Hematopoietic multipotent progenitor cell treated with erythropoietin and hydrocortisone succinate and interleukin-3 and kit ligand, for 4 days (in vitro differentiated cells): ENCODE data around the gene FBXL2.
"Not testable (repeated sequence)": the region's sequence is repeated elsewhere in the genome, so short reads cannot be mapped to it uniquely, and the experiment has no call there.

Source experiments
- DNase-seq: peaks from one replicate; pipeline ENCODE4 v3.0.0-alpha.2; 2015

The FBXL2 gene

DNA sequence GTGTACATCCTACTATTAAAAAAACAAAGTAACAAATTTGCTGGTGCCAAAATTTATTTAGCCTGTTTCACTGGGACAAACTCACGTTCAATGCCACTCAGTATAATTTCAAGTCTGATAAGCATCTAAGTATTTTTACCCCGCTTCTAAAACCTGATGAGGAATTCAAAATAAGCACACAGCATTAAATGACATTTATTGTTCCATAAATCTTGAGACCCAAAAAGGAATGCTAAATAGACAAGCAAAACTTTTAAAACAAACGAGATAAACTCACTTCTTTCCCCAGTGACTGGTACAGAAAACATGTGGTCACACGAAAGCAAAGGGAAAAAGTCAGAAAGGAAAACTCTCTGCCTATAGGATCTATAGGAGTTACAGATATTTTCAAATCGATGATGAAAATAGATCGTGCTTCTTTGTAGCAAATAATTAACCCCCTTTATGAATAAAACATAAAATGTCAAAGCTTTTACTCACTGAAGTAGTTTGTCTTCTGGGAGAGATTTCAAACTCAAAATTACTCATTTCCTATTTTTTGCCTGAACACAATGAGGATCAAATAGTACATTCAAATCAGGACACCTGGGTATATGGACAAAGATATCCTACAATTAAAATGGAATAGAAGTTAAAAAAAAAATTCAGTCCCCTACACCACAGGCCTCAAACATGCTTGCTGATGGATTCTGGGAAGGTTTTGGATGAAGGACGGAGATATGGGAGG lies 111.3 kb downstream of the FBXL2 start:
- DNase-seq, result no peak

DNA sequence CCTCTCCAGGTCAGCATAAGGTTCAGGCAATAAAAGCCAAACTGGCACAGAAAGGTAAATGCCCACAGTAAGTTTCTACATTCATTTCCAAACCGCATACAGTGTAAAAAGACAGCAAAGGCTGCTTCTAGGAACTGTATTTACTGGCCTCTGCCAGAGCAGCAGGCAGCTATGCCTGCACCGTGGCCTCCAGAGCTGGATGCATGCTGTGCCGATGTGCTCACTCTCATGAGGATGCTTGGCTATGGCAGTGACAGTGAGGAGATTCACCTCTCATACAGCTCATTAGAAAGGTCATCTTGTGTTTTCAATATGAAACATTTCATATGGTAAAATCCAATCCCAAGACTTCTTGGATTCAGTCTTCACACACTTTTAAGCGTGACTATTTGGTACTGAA lies 112.7 kb downstream of the FBXL2 start:
- DNase-seq, result no peak

DNA sequence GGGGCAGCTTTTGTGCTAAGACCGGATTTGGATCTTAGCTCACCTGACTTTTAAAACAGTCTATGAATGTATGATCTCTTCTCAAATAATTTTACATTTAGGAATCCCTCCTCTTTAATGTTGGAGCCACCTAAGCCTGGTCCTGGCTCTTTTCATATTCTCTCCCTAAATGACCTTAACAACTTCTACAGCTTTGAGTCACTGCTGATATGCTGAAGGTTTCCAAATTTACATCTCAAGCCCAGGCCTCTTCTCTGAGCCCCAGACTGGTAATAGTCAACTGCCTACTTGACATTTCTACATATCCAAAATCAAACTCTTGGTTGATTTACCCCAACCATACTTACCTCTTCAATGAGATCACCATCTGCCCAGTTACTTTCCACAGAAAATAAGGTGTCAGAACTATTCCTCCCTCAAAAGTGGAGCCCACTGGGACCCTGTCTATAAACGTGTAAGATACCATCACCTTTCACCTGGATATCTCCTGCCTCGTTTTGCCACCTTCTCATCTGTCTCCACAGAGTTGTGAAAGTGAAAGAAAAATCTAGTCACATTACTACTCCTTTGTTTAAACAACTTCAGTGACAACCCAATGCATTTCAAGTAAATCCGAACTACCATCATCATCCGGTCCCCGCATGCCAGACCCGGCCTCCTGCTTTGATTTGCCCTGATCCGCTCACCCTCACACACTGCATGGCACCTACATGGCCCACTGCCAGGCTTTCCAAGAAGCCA lies 114.2 kb downstream of the FBXL2 start:
- no peak for DNase-seq

DNA sequence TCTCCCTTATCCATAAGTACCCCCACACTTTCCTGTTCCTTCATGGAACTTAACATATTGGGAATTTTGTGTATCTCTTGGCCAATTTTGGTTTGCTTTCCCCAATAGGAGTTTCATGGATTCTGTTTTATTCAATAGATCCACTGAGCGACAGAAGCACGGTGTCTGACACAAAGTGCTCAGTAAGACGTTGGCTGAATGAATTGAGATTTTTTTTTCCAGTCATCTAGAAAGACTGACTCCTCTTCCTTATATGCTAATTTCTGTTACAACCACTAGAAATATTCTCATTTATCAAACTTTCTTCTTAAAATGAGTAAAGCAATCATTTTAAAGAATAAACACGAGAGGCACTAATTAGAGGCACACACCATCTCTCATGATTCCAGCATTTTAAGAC lies 114.9 kb downstream of the FBXL2 start:
- no peak for DNase-seq

DNA sequence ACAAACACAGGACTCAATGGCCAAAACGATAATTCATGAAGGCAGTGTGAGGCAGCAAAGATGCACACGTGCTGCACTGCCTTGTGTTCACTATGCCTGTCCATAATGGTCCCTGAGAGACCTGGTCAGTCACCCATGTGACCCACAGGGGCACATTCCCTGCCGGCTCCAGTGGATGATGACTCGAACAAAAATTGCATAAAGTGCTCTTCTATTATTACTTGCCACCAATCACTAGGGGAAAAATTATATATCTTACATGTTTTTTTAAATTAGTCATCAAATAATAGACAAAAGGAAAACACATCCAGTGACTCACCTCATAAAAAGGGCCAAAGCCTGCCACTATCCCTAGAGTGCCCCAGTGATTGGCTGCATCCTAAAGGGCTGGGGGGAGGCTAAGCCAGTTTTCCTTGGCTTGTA lies 115.5 kb downstream of the FBXL2 start:
- no peak for DNase-seq

DNA sequence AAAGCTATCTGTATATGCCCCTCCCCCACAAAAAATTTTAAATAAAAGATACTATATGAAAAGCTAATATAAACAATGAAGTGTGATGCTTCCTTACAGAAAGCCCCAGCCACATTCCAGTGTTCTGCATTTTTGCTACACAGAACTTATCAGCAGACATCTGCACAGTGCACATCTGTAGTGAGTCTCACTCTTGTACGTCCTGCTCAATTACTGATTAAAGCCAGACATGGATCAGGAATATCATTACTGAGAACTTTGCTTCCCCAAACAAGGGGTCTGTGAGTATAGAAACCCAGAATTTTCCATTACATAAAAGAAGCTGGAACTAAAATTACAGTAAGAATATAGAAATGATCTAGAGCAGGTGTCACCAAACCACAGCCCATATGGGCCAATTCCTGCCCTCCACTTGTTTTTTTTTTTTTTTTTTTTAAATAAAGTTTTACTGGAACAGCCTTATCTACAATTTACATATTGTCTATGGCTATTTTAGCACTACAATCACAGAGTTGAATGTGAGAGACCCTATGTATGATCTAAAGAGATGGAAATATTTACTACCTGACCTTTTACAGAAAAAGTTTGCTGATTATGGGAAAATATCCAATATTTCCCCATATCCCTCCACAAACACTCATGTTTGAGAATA lies 117.3 kb downstream of the FBXL2 start:
- DNase-seq, result peak; percentile 17

DNA sequence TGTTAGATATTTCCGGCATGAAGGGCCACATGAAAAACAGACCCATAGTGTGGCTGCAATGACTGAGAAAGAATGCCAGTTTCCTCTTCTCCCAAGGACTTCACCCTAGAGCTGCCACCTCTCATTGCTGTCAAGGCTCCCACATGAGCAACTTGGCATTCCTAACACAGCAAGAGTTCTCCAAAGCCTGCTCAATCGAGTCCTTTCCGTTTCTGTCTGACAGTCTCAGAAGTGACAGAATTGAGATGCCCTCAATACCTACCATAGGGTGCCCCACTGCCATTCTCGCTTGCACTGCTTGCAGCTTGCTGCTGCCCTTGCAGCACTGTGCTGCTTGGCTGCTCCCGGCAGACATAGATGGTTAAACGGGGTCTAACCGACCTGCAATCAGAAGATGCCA lies 118.7 kb downstream of the FBXL2 start:
- no peak for DNase-seq

DNA sequence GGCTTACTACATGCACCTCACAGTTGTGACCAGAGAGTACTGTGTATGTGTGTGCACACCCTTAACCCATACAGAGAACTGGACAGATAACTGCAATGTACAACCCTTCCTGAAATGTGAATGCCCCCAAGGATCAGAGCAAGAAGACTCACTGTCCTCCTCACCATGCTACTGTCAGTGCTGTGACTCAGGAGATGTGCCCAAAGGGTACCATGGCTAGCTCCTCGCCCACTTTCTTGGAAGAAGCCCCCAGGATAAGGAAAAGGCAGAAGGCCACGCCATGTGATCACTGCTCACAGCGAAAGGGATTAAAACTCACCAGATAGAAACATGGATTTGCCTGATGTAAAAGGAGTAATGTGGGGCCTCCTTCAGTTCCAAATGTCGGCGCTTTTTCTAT lies 121.2 kb downstream of the FBXL2 start:
- DNase-seq, result no peak

DNA sequence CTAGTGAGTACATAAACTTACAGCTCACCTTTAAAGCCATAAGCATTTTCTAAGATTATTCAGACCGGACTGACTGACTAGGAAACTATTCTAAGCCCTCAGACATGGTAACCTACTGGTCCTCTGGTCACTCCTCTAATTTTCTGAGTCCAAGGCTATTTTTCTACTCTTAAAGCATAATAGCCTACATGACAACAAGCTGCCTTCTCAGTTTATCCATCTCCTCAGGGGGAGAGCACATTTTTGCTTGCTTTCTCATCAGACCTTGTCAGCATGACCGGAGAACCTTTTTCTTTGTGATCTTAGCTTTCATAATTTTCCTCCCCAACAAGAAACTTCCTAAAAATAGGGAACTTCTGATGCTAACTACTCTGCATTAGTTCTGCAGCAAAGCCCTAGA lies 124.5 kb downstream of the FBXL2 start:
- DNase-seq, result no peak

DNA sequence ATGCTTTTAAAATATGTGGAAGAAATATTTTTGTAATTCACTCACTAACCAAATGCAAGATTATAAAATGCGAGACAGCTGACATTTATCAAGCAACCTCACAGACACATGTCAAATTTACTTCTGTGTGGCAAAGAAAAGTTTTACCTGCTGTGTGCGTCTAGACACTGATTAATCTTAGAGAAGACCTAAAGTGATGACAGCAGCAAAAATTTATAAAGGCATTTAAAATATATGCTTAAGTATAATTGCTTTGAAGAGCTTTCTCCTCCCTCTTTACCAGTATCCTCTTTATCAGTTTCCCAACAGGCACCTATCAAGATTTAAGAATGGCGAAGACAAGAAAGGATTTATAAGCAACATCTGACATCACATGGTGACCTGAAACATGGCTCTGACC lies 125.7 kb downstream of the FBXL2 start:
- DNase-seq, result no peak

DNA sequence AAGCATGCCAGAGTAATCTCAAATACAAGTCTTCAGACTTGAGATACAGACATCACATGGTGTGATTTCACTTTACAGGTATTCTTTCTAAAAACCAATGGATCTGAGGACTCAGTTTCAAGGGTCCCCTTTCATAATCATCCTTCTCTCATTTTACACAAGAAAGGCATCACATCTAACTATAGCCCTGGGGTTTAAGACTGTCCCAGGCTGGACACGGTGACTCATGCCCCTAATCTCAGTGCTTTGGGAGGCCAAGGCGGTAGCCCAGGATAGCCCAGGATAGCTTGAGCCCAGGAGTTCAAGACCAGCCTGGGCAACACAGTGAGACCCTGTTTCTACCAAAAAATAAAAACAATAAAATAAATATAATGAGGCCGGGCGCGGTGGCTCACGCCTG lies 126.5 kb downstream of the FBXL2 start:
- no peak for DNase-seq

DNA sequence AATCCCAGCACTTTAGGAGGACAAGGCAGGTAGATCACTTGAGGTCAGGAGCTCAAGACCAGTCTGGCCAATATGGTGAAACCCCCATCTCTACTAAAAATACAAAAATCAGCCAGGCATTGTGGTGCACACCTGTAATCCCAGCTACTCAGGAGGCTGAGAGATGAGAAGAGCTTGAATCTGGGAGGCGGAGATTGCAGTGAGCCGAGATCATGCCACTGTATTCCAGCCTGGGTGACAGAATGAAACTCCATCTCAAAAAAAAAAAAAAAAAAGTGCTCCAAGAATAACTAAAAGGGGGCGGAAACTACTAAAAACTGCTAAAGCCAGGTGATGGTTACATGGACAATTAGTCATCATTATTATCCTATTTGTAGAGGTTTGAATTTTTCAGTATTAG lies 133.6 kb downstream of the FBXL2 start:
- DNase-seq, result not testable (repeated sequence)

DNA sequence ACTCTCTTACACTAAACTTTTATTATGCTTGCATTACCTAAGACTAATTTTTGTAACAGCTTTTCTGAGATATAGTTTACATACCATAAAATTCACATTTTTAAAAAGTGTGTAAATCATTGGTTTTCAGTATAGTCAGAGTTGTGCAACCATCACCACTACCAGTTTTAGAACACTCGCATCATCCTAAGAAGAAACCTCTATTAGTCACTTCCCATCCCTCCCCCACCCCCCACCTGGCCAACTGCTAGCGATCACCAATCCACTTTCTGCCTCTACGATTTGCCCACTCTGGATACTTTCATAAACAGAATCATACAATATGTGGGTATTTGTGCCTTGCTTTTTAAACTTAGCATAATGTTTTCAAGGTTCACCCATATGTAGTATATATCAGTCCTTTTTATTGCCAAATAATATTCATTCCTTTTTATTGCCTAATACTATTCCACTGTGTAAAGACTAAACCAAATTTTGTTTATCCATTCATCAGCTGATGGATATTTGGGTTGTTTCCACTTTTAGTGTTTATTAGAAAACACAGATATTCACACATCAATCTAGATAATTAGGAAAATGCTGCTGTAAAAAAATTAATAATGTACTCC lies 139.9 kb downstream of the FBXL2 start:
- no peak for DNase-seq

DNA sequence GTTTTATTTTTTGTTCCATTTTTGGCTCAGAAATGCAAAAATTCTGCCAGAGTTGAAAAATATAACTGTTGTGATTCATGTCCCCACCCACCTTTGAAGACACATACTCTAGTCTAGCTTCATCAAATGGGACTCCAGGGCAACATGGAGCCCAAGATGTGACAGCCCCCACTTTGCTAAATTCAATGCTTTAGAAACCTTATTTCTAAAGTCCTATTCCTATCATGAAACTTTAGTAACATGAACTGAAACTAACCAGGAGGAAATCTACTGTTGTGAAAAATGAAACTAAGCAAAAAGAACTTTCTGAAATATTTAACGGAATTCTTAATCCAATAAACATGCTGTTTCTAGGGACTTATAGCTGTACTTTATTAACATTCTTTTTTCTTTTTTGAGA lies 142.7 kb downstream of the FBXL2 start:
- no peak for DNase-seq

DNA sequence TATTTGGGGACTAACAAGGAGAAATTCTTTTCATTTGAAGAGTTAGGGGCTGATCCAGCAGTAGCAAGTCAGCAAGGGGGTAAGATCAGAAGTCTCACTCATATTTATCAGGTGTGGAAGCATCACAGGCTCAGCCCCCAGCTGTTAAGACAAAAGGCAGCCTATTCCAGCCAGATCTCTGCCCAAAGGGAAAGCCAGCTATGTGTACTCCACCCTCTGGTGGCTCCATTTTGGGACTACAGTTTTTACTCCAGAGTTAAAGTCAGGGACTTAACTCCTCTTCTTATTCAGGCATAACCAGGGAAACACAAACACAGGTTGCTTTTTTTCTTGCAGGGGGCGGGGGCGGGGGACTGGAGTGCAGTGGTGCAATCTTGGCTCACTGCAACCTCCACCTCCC lies 143.7 kb downstream of the FBXL2 start:
- peak; percentile 18 for DNase-seq

DNA sequence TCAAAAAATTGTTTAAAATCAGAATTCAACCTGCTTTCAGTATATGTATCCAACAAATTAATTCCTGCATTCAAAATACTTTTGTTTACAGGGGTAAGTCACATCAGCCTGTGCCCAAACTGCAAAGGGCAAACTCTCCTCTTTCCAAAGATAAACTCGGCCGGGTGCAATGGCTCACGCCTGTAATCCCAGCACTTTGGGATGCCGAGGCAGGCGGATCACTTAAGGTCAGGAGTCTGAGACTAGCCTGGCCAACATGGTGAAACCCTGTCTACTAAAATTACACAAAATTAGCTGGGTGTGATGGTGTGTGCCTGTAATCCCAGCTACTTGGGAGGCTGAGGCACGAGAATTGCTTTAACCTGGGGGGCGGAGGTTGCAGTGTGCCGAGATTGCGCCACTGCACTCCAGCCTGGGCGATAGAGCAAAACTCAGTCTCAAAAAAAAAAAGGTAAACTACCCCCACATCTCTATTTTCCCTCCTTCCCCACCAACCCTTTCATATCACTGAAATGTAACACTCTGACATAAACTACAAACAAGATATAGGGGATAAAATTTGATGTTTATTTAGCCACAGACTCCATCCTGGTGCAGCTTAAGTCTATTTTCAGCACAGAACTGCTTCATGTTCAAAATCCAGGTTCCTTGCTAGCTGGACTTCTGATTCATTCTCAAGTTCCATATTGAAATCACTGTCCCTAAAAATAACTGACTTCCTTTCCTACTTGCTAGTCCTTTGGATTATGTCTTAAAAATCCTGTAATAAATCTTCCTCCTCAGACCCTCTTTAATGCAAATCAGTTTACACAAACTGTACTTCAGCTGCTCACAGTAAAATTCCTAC lies 147.6 kb downstream of the FBXL2 start:
- DNase-seq, result no peak

DNA sequence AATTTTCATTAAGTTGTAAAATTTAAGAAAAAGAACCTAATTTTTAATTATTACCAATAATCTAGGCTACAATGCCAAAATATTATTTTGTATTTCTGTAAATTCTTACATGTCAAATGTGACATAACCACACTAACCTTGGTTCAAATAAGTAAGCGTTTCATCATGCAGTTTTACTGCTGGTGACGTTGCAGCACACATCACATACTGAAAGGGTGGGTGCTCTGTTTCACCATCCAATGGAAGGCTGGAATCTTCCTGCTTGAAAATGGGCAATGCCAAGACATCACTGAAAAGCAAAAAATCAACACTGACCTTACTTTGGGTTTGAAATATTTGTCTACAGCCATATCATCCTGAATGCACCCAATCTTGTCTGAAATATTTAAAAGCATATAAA lies 148.2 kb downstream of the FBXL2 start:
- no peak for DNase-seq

DNA sequence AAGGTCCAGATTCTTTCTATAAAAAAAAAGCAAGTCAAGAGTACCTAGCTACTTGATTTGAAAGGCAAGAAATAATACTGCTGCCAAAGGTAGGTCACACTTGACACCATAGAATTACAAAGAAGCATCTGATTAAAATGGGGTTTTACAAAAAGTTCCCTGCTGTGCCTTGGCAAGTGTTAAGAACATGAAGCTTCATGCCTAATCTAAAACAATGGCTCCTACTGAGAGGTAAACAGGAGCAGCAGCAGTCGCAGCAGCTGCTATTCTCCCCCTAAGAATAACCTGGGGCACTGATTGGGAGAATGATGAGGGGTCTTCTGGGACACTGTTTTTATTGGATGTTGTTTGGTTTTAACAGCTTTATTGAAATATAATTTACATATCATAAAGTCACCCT lies 148.8 kb downstream of the FBXL2 start:
- DNase-seq, result no peak

DNA sequence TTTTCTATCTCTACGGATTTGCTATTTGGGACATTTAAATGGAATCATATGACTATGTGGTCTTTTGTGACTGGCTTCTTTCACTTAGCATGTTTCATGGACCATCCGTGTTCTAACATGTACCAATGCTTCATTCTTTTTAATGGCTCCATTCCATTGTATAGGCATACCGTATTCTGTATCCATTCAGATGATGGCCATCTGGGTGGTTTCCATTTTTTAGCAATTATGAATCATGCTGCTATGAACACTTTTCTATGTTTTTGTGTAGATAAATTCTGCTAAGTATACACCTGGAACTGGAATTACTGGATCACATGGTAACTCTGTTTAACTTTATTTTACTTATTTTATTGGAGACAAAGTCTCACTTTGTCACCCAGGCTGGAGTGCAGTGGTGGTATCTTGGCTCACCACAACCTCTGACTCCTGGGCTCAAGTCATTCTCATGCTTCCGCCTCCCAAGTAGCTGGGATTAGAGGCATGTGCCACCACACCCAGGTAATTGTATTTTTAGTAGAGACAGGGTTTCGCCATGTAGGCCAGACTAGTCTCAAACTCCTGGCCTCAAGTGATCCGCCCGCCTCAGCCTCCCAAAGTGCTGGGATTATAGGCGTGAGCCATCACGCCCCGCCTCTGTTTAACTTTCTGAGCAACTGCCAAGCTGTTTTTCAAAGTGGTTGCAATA lies 149.5 kb downstream of the FBXL2 start:
- no peak for DNase-seq

DNA sequence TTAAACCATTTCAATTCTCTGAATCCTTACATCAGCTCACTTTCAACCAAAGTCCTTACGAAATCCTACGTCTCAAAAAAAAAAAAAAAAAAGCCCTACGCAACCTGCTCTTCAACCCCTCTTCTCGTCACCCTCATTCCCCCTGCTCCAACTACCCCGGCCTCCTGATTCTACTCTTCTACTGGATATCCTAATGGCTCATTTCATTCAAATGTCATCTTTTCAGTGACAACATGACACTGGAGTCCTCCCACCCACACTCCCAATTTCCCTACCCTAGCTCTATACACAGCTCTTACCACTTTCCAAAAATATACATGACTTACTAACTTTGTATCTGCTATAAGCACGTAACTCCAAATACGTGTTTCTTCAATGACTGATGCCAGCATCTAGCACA lies 151.5 kb downstream of the FBXL2 start:
- DNase-seq, result peak; percentile 28

DNA sequence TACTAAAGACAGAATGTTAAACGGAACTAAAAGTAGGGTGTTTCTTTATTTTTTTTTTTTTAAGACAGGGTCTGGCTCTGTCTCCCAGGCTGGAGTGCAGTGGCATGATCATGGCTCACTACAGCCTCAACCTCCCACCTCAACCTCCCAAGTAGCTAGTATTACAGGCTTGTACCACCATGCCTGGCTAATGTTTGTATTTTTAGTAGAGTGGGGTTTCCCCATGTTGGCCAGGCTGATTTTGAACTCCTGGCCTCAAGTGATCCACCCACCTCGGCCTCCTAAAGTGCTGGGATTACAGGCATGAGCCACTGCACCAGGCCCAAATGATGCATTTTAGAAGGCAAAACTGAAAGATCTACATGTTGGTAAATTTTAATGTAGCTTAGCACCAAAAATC lies 152.1 kb downstream of the FBXL2 start:
- DNase-seq, result not testable (repeated sequence)

DNA sequence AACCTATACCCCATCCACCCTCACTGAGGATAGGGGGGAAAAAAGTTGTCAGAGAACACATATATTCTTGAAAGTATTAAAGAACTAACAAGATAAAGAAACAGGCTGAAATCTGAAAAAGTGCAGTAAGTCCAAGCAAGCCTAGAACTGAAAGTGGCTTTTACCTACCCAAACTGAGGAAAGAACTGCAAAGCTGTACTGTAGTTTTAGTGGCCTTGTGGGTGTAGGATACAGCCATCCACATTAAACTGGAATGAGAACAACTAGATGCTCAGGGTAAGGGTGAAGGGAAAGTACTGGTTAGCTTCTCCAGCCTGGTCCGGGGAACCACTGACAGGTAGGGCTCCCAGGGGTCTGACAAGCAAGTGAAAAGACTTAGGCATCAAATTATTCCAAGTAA lies 152.8 kb downstream of the FBXL2 start:
- DNase-seq, result no peak
